AG04450 (cell line): ENCODE measurements around the gene UNKL. TPM values are rescaled to one million over a fixed set of nuclear protein-coding genes. Genes with fewer than 3 reads are reported as not detected.
"Not testable (repeated sequence)": the region's sequence is repeated elsewhere in the genome, so short reads cannot be mapped to it uniquely, and the experiment has no call there.

Experiments used
- CTCF ChIA-PET: fragments of 300-600, 350-600 bp; formaldehyde crosslinking; extraction: SDS; loops from one replicate; lab custom pipeline; 2022; ENCODE audit warnings: antibody characterized with exemption, inconsistent platforms; lab: Charles Lee
- POLR2A ChIA-PET: fragments of 350-600 bp; formaldehyde crosslinking; extraction: SDS; loops from one replicate; lab custom pipeline; 2021; ENCODE audit warnings: antibody characterized with exemption, inconsistent platforms; lab: Yijun Ruan, JAX
- DNase-seq: peaks from one replicate; pipeline ENCODE4 v3.0.0-alpha.2; 2011; ENCODE audit warnings: low read depth, low spot score
- H3K27ac ChIP-seq: one replicate; pipeline ENCODE4 v1.5.1; 2012; ENCODE audit warnings: low read depth, low read length, control low read depth
- H3K27me3 ChIP-seq: one replicate; pipeline ENCODE4 v1.6.0; 2012; ENCODE audit warnings: low read length; ENCODE audit not compliant: control insufficient read depth, insufficient read depth
- H3K4me3 ChIP-seq: 2 replicates; pipeline ENCODE4 v1.5.1; 2011; ENCODE audit warnings: mild to moderate bottlenecking, low read depth, low read length, control low read depth
- H3K9me3 ChIP-seq: 2 replicates; pipeline ENCODE4 v1.5.1; 2012; ENCODE audit warnings: low read length; ENCODE audit not compliant: control insufficient read depth, insufficient read depth
- polyA plus RNA-seq: library from polyadenylated mRNA; depleted of rRNA; stranded (reverse); fragments of >200 nt; gene quantifications from 2 replicates; pipeline ENCODE4 v1.2.3, GENCODE V29; 2011
- TF ChIP-seq, protein P1 (sequence below): IDR thresholded peaks from 2 replicates; pipeline ENCODE4 v1.5.1; 2011; ENCODE audit warnings: low read depth, low read length, control low read depth, inconsistent platforms

UNKL gene
- polyA plus RNA-seq, 1 experiment, result 7.6 TPM

DNA sequence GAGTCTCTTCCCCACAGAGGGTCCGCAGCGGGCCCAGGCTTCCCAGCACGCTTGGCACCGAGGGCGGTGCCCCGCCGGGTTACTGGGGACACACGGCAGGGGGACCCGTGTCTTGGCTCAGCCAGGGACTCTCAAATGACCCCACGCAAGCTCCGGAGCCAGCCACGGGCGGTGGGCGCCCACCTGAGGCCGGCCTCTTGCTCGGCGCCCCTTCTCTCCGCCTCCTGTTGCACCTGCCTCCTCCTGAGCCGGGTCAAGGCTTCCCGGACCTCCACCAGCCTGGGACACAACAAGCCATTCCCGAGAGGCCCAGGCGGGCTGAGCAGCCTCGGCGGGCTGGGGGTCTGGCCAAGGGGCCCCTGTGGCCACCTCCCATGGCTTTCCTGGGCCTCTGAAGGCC lies 28.2 kb upstream of the UNKL start:
- TF ChIP-seq, protein P1, sequence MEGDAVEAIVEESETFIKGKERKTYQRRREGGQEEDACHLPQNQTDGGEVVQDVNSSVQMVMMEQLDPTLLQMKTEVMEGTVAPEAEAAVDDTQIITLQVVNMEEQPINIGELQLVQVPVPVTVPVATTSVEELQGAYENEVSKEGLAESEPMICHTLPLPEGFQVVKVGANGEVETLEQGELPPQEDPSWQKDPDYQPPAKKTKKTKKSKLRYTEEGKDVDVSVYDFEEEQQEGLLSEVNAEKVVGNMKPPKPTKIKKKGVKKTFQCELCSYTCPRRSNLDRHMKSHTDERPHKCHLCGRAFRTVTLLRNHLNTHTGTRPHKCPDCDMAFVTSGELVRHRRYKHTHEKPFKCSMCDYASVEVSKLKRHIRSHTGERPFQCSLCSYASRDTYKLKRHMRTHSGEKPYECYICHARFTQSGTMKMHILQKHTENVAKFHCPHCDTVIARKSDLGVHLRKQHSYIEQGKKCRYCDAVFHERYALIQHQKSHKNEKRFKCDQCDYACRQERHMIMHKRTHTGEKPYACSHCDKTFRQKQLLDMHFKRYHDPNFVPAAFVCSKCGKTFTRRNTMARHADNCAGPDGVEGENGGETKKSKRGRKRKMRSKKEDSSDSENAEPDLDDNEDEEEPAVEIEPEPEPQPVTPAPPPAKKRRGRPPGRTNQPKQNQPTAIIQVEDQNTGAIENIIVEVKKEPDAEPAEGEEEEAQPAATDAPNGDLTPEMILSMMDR, result no peak
- Histone ChIP-seq H3K4me3 (no peak overlapping the region), H3K27me3 (no peaks in the 10 kb centered on the region), H3K9me3 (no peaks in the 10 kb centered on the region; the same call in 1 of the 2 replicates), H3K27ac (no peak overlapping the region)
- ChIA-PET CTCF (no interaction called here), POLR2A (no interaction called here)
- DNase-seq, result no peak

DNA sequence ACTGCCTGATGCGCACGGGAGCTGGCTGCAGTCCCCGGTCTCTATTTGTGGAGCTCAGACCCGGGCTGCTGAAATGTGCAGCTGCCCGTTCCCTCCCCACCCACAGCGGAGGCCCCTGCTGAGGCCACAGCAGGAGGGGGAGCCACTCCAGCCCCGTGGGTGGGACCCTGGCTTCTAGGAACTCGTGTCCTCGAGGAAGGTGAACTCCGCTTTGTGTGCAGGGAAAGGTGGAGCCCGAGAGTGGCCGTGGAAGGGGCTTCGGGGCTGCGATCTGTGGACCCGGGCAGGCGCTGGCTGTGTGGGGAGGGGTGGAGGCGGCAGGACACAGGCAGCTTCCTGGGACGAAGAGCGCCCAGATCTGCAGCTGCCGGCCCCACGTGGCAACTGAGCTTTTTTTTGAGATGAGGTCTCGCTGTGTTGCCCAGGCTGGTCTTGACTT lies 26.9 kb upstream of the UNKL start:
- no peak overlapping the region for H3K4me3 ChIP-seq
- POLR2A ChIA-PET, result no interaction called here
- H3K9me3 ChIP-seq, result no peaks in the 10 kb centered on the region; the same call in 1 of the 2 replicates
- no peak for DNase-seq
- H3K27ac ChIP-seq, result no peak overlapping the region
- H3K27me3 ChIP-seq, result no peaks in the 10 kb centered on the region
- CTCF ChIA-PET, result no interaction called here
- TF ChIP-seq, protein P1, result no peak

DNA sequence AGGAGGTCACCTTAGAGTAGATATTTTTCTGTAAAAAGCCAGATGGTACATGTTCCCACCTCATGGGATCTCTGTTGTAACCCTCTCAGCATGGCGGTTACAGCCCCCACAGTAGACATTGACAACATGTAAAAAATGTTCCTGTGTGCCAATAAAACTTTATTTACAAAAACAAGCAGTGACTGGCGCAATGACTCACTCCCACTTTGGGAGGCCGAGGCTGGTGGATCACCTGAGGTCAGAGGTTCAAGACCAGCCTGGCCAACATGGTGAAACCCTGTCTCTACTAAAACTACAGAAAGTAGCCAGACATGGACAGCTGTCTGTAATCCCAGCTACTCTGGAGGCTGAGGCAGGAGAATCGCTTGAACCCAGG lies 25.2 kb upstream of the UNKL start:
- H3K27me3 ChIP-seq, H3K4me3 ChIP-seq, DNase-seq, H3K9me3 ChIP-seq, H3K27ac ChIP-seq, POLR2A ChIA-PET: not testable (repeated sequence)
- CTCF ChIA-PET, result interaction anchor here (0.7 kb wide), 1 partner anchor 285 kb away, joined by 6 read pairs; no protein-coding TSS in a partner anchor

DNA sequence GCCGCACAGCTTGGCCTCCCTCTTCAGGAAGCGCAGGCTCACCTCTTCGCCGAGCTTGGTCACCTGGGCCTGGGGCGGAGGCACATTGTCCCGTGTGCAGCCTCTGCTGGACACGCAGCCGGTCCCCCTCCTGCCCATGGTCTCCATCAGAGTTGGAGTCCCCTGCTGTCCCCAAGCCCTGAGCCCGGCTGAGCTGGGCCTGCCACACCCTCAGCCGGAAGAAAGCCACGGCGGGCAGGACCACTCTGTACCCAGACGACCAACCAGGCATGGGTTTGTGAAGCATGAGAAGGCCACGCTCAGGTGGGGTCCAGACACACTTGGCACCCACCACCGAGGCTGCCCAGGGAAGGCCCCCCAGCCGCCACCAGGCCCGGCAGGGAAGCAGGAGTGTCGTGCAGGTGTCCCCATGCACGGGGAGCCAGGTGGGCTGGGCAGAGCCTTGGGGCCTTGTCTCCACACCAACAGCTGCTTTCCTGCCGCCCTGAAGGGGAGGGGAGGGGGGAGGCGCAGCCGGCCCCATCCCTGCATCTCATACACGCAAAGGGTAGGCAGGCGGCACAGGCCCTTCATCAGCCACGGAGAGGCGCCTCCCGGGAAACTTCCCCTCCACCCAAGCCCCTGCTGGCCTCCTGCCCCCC lies 24.7 kb upstream of the UNKL start:
- DNase-seq, result no peak
- H3K4me3 ChIP-seq, result no peak overlapping the region
- H3K27ac ChIP-seq, result no peak overlapping the region
- no peaks in the 10 kb centered on the region; the same call in 1 of the 2 replicates for H3K9me3 ChIP-seq
- no peaks in the 10 kb centered on the region for H3K27me3 ChIP-seq
- TF ChIP-seq, protein P1, result no peak
- ChIA-PET POLR2A (no interaction called here), CTCF (interaction anchor here (0.7 kb wide), 1 partner anchor 285 kb away, joined by 6 read pairs; no protein-coding TSS in a partner anchor)

DNA sequence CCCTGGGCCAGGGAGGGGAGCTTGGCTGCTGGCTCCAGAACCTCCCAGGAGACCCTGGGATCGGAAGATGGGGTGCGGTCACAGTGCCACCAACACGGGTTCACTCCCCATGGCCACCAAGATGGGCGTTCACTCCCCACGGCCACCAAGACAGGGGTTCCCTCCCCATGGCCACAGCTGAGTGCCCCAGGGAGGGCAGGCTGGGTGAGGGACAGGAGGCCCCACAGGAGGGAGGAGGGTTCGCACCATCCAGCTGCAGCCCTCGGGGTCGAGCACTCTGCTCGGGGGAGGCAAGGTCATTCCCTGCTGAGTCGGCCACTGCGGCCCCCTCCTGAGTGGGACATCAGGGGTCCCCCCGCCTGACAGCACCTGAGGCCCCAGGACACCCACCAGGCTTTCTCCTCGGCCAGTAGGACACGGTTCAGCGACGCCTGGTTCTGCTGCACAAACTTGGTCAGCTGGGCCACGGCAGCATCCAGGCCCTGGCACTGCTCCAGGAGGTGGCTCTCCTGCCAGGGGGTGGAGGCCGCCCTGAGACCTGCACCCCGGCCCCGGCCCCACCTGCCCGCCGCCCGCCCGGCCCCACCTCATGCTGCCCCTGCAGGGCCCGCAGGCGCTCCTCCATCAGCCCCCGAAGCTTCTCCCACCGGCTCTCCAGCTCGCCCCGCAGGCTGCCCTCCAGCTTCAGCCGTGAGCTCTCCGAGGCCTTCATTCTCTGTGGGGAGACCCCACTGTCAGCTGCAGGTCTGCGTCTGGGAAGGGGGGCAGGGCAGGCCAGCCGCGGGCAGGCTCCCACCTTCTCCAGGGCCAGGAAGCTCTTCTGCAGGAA lies 23.9 kb upstream of the UNKL start:
- Histone ChIP-seq H3K9me3 (no peaks in the 10 kb centered on the region; the same call in 1 of the 2 replicates), H3K27ac (no peak overlapping the region), H3K27me3 (no peaks in the 10 kb centered on the region), H3K4me3 (no peak overlapping the region)
- TF ChIP-seq, protein P1, result no peak
- ChIA-PET CTCF (interaction anchor here (0.6 kb wide), 1 partner anchor 112 kb away, joined by 3 read pairs; no protein-coding TSS in a partner anchor), POLR2A (no interaction called here)
- DNase-seq, result no peak
